GM19397 (cell line): Measurements from ENCODE around the gene KLHL25.

Experiments
- ATAC-seq: cut with Tn5 transposase; IDR thresholded peaks from one replicate; pipeline ENCODE4 v1.9.1; 2021; ENCODE audit warnings: mild to moderate bottlenecking, moderate library complexity; ENCODE audit not compliant: unreplicated experiment

The KLHL25 gene

DNA sequence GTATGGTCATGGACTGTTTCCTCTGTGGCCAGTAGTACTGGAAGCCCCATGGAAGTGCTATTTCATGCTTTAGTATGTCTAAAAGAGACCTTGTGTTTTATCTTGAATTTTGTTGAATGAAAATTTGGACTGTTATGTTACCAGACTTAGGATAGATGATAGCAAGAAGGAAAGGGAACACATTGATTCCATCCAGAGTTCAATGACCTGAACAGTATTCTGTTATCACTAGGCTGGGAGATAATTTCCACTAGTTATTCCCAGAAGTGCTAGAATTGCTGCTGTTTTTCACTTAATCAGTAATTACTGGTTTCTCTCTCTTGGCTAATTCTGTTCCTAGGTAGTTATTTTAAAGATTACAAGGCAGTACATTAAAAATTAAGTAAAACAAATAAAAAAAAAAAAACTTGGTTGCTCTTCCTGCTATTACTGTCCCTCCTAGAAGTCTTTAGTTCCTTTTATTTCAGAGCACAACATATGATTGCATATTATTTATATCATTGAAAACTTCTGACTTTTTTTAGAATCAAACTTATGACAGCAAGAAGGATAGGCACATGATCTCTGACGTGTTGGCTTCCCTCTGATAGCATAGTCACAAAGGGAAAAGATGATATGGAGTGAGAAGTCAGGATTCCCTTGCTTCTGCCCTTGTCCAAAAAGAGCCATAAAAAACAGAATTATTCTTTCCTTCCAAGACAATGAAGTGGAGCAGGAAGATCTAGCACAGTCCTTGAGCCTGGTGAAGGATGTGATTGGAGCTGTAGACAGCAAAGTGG lies 72.2 kb downstream of the KLHL25 start:
- no peak for ATAC-seq

DNA sequence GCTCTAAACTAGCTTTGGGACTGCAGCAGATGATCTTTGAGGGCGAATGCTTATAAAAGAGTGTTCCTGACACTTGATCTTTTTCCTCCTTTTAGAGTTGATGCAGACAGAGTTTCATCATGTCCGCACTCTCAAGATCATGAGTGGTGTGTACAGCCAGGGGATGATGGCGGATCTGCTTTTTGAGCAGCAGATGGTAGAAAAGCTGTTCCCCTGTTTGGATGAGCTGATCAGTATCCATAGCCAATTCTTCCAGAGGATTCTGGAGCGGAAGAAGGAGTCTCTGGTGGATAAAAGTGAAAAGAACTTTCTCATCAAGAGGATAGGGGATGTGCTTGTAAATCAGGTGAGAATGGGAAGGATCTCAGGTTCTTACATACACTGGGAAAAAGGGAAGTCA lies 75.7 kb downstream of the KLHL25 start:
- ATAC-seq: no peak

DNA sequence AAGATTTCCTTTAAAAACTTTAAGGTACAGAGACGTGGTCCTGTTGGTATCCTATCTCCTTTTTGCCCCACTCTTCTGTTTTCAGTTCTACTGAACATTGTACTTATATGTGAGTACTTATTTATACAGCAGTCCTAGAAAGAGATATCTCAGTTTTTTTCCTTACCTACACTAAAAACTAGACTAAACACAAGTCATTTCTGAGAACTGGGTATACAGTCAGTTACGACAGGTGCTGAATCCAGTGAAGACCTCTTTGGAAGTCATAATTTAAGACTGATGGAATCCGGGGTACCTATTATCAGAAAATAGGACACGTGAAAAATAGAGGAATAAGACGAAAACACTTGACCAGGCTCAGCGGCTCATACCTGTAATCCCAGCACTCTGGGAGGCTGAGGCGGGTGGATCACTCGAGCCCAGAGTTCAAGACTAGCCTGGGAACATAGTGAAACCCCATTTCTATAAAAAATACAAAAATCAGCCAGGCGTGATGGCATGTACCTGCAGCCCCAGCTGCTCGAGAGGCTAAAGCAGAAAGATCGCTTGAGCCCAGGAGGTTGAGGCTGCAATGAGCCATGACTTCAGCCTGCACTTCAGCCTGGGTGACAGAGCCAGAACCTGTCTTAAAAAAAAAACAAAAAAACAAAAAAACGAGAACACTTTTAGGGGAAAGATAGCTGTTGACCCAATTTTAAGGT lies 76.3 kb downstream of the KLHL25 start:
- ATAC-seq: peak; percentile 81

- no peak for ATAC-seq
Measured at GRCh38 chr15:85717212-85717611, 77.5 kb downstream of the KLHL25 start.

DNA sequence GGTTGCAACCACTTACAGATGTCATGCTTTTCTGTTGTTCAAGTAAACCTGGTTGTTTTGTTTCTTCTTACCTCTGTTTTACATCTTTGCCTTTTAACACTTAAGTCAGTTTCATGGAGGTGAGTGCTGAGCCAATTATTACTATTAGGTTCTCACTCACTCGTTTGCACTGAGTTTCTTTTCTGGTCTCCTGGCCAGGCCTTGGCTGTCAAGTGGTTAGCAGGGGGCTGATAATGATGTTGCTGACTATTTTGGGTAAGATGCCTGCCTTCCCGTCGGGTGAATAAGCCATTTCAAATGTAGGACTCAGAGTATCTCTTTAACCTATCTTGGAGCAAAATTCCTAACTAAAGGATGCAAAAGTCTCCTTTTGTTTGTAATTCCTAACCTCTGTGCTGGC lies 78.5 kb downstream of the KLHL25 start:
- no peak for ATAC-seq

DNA sequence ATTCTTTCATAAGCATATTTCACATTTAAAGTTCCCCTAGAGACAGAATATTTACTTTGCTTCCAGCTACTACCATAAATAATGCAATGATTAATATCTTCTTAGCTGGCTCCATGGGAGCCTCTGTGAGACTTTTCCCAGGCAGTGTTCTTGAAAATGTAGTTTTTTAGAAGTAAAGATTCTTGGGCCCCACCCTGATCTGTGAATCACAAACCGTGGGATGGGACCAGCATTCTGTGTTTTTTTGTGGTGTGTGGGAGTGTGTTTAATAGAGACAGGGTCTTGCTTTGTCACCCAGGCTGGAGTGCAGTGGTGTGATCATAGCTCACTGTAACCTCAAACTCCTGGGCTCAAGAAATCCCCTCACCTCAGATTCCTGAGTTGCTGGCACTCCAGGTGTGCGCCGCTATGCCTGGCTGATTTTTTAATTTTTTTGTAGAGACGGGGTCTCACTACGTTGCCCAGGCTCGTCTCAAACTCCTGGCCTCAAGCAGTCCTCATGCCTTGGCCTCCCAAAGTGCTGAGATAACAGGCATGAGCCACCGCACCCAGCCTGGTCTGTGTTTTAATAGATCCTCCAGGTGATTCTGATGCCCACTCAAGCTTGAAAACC lies 83.0 kb downstream of the KLHL25 start:
- no peak for ATAC-seq

DNA sequence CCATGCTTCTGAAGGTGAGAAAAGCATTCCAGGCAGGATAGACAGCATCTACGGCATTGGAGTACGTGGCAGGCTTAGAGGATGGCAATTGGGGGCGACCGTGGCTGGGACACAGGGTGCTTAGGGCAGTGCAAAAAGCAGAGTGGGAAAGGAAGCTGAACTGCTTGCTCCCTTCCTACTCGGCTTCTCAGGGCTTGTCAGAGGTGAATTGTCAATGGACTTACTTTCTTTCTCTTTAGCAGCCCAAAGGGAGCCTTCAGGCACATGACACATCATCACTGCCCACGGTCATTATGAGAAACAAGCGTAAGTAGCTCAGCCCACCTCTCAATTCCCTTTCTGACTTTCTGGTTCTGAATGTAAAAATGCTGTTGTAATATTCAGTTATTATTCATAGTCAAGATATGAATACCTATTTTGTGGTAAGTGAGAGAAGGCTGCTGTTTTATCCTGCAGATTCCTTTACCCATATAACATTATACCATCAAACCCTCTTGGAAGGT lies 84.3 kb downstream of the KLHL25 start:
- ATAC-seq: no peak
